Measurements from ENCODE around the gene GRIN3A. TPM values are rescaled to one million over a fixed set of nuclear protein-coding genes. Genes with fewer than 3 reads are reported as not detected.

The GRIN3A gene
- not detected in 2 replicates for total RNA-seq (2012; rRNA removed)
- polyA plus RNA-seq (2012; rRNA removed), result not detected in 2 replicates
- polyA plus RNA-seq (2012; cell fraction: cytosol; rRNA removed), result not detected in 2 replicates
- polyA plus RNA-seq (2012; cell fraction: nucleus; rRNA removed; ENCODE audit: low replicate concordance), result not detected in 2 replicates
- not detected for Bru-seq, nascent RNA
- BruChase-seq, experiment 1, labeled RNA remaining after a 6-hour chase, result not detected
- not detected for BruChase-seq, experiment 2, labeled RNA remaining after a 2-hour chase
- long read RNA-seq, result 0 reads

DNA sequence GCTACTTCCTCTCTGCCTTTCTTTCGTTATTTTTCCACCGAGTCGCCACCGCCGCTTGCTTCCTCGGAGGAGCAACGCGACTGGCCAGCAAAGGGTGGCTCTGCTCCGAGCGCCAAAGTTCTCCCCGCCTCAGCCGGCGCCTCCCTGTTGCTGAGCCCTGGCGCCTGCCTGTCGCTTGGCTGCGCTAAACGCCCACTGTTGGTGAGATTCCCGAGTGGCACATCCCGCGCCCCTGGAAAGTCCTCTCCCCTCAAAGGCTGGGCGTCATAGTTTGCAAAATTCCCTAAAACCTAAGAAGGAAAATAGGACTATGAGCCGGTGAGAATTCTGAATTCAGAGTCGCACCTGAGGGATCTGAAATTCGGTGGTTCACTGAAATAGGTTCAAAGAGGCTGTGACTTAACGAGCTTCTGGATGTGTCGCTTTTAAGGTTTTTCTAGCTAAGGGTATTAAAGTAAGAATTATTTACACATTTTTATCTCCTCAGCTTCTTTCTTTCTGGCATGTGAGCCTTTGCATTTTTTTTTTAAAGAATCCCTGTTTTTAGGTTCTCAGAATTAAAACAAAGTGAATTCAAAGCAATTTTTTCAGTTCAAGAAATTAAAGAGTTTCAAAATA is at the start of gene GRIN3A:
GRIN3A (minus strand) TSS at position 82 of the 618 bp plus-strand sequence. CDS start 668 bp downstream, outside the sequence.
- ChIA-PET CTCF (no interaction called here), POLR2A (ENCODE audit: unreplicated experiment) (no interaction called here)
- H4K20me1 ChIP-seq (ENCODE audit: insufficient read depth, low read length), result no peaks in the 10 kb centered on the region
- no peak within 1 kb of the TSS for H2BK20ac ChIP-seq (ENCODE audit: low read depth, low read length)
- H3K18ac ChIP-seq (ENCODE audit: low read depth, low read length), result no peak within 1 kb of the TSS
- H2AFZ ChIP-seq (replicated peaks; ENCODE audit: low read length, poor library complexity), result peak within 1 kb of the TSS; percentile 51
- no peak within 1 kb of the TSS for H2AK9ac ChIP-seq (replicated peaks; ENCODE audit: low read depth, low read length, poor library complexity)
- H3K36me3 ChIP-seq (ENCODE audit: control insufficient read depth, insufficient read depth, low read length), result no peaks in the 10 kb centered on the region
- H3K79me1 ChIP-seq (ENCODE audit: low read depth in 1 of 2, low read length in 2 of 2), result no peaks in the 10 kb centered on the region
- no peak within 1 kb of the TSS for H3K14ac ChIP-seq (replicated peaks; ENCODE audit: low read depth, low read length)
- no peak within 1 kb of the TSS for H4K8ac ChIP-seq (ENCODE audit: low read depth in 2 of 2, low read length in 2 of 2)
- H4K91ac ChIP-seq (ENCODE audit: insufficient read depth, low read depth, low read length), result no peak within 1 kb of the TSS
- H3K4me3 ChIP-seq (ENCODE audit: insufficient read depth, low read depth, low read length), result no peak within 1 kb of the TSS
- no peak within 1 kb of the TSS for H3K23ac ChIP-seq (ENCODE audit: low read depth, low read length)
- dilution Hi-C loops (cut with HindIII; ENCODE audit: low sequenced_read_pairs, unreplicated experiment), result no loop called here
- in situ Hi-C loops (cut with MboI; ENCODE audit: low sequenced_read_pairs), result no loop called here
- H3K9me3 ChIP-seq (ENCODE audit: control insufficient read depth, insufficient read depth, low read length), result peaks cover 2% of the 10 kb centered on the region; the same call in 1 of the 2 replicates
- H3K4ac ChIP-seq (ENCODE audit: low read depth, low read length), result no peak within 1 kb of the TSS
- no peak within 1 kb of the TSS for H2AK5ac ChIP-seq (ENCODE audit: low read depth, low read length)
- DNase-seq (no peak), ATAC-seq (ENCODE audit: low read depth) (no peak)
- no peak within 1 kb of the TSS for H2BK5ac ChIP-seq (ENCODE audit: low read depth, low read length, poor library complexity, severe bottlenecking)
- no peak within 1 kb of the TSS for H2BK15ac ChIP-seq (ENCODE audit: low read depth, low read length)
- TF ChIP-seq FOS (IDR thresholded peaks at IDR 0.05; ENCODE audit: low read depth, low read length), result no peak
- TF ChIP-seq CHD1 (IDR thresholded peaks at IDR 0.05; ENCODE audit: low read depth, low read length), result no peak
- TF ChIP-seq MAZ (IDR thresholded peaks at IDR 0.05; ENCODE audit: borderline replicate concordance, low read depth, low read length), result no peak
- no peak for TF ChIP-seq RCOR1 (IDR thresholded peaks at IDR 0.05; ENCODE audit: insufficient replicate concordance, low read length)
- TF ChIP-seq MXI1 (IDR thresholded peaks at IDR 0.05; ENCODE audit: borderline replicate concordance, low read depth, low read length), result no peak
- TF ChIP-seq, protein P1, sequence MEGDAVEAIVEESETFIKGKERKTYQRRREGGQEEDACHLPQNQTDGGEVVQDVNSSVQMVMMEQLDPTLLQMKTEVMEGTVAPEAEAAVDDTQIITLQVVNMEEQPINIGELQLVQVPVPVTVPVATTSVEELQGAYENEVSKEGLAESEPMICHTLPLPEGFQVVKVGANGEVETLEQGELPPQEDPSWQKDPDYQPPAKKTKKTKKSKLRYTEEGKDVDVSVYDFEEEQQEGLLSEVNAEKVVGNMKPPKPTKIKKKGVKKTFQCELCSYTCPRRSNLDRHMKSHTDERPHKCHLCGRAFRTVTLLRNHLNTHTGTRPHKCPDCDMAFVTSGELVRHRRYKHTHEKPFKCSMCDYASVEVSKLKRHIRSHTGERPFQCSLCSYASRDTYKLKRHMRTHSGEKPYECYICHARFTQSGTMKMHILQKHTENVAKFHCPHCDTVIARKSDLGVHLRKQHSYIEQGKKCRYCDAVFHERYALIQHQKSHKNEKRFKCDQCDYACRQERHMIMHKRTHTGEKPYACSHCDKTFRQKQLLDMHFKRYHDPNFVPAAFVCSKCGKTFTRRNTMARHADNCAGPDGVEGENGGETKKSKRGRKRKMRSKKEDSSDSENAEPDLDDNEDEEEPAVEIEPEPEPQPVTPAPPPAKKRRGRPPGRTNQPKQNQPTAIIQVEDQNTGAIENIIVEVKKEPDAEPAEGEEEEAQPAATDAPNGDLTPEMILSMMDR (conservative IDR thresholded peaks at IDR 0.05; ENCODE audit: low read depth, low read length), result no peak
- no peak for TF ChIP-seq BHLHE40 (IDR thresholded peaks at IDR 0.05; ENCODE audit: low read depth, low read length)
- TF ChIP-seq SMC3 (IDR thresholded peaks at IDR 0.05; ENCODE audit: low read depth, low read length), result no peak
- TF ChIP-seq, protein P2, sequence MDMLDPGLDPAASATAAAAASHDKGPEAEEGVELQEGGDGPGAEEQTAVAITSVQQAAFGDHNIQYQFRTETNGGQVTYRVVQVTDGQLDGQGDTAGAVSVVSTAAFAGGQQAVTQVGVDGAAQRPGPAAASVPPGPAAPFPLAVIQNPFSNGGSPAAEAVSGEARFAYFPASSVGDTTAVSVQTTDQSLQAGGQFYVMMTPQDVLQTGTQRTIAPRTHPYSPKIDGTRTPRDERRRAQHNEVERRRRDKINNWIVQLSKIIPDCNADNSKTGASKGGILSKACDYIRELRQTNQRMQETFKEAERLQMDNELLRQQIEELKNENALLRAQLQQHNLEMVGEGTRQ (IDR thresholded peaks at IDR 0.05; ENCODE audit: low read depth, low read length), result no peak
- no CpG with 5 or more reads among the region's 26 CpGs for WGBS, 2 experiments (ENCODE audit: extremely low coverage in 2 of 2, insufficient read length in 1 of 2)
- intact Hi-C loops (cut with micrococcal nuclease), result no loop called here
- H3K27me3 ChIP-seq (ENCODE audit: control insufficient read depth, insufficient read depth, low read length), result peaks cover 7% of the 10 kb centered on the region
- H3K56ac ChIP-seq (ENCODE audit: extremely low read depth, insufficient read depth, low read length), result no peak within 1 kb of the TSS
- H2BK120ac ChIP-seq (ENCODE audit: low read depth, low read length), result no peak within 1 kb of the TSS
- H3K4me1 ChIP-seq (ENCODE audit: control insufficient read depth, insufficient read depth, low read length), result no peaks in the 10 kb centered on the region
- H3K9me1 ChIP-seq (ENCODE audit: insufficient read depth, low read length), result no peaks in the 10 kb centered on the region
- H3K4me2 ChIP-seq (ENCODE audit: low read depth, low read length), result no peak within 1 kb of the TSS
- BruUV-seq (replicated peaks), result no TSS peak
- H3K27ac ChIP-seq (ENCODE audit: insufficient read depth, low read length), result no peak within 1 kb of the TSS
- no peak within 1 kb of the TSS for H3K9ac ChIP-seq (ENCODE audit: low read depth, low read length)
- no peak within 1 kb of the TSS for H4K5ac ChIP-seq (ENCODE audit: low read depth, low read length)
